Activated CD8-positive, alpha-beta T cell treated with anti-CD3 and anti-CD28 coated beads, Interleukin-2, amount 10 ng/mL, durations not matched to agents 7 days and 5 days (primary cell): Measurements from ENCODE around the gene PLA2G4F. TPM values are rescaled to one million over a fixed set of nuclear protein-coding genes. Genes with fewer than 3 reads are reported as not detected.
A peak's percentile ranks its signal among the peaks of the same experiment; 100 is the strongest.

Experiments
- microRNA-seq: library from miRNA; unstranded; fragments of <30 nt; microRNA quantifications from one replicate; pipeline ENCODE4 v1.2.0, GENCODE V29; 2022
- total RNA-seq, 2 experiments: library from RNA; stranded (reverse); gene quantifications; one replicate each; pipeline ENCODE4 v1.2.3, GENCODE V29; 2021

PLA2G4F gene
- total RNA-seq, 2 experiments from 2014 or later, result not detected

Small RNA genes lying within 50 kb of the gene (microRNA-seq; reads per million reads assigned to microRNA genes)
- 246 reads per million, percentile 70 among the genes with 10 or more reads in this experiment for gene MIR627

Other genes starting within 250 kb of the PLA2G4F start
- 1 to 10 TPM; 6.9 to 8.0 TPM for gene EHD4, start 184.1 kb downstream of the PLA2G4F start, total RNA-seq
- not detected for gene PLA2G4E, start 135.6 kb downstream of the PLA2G4F start, total RNA-seq
- gene PLA2G4D, start 62.1 kb downstream of the PLA2G4F start, total RNA-seq, result not detected
- 10 to 100 TPM; 61.0 to 65.7 TPM for gene VPS39, start 51.7 kb upstream of the PLA2G4F start, total RNA-seq
- gene GANC, start 116.6 kb upstream of the PLA2G4F start, total RNA-seq, result 10 to 100 TPM; 19.0 to 22.9 TPM
- gene TMEM87A, start 116.8 kb upstream of the PLA2G4F start, total RNA-seq, result 10 to 100 TPM; 31.2 to 33.1 TPM
- gene CAPN3, start 202.9 kb upstream of the PLA2G4F start, total RNA-seq, result 1 to 10 TPM; 2.5 to 2.9 TPM